GM12892 (cell line): ENCODE data around the gene PDZRN3.

Experiments used
- DNase-seq: peaks from one replicate; pipeline ENCODE4 v3.0.0; 2011; ENCODE audit not compliant: insufficient read length
- FAIRE-seq: peaks from 2 replicates; lab custom pipeline; 2011; peaks lifted over from hg19 to GRCh38; lab: Jason Lieb, UNC
- POLR2A ChIP-seq: IDR thresholded peaks from 2 replicates; pipeline ENCODE4 v1.6.1; 2011; ENCODE audit warnings: low read depth, low read length, control low read depth
- POLR2AphosphoS5 ChIP-seq: IDR thresholded peaks from 2 replicates; pipeline ENCODE4 v1.6.1; 2011; ENCODE audit warnings: low read depth, low read length, control low read depth
- TAF1 ChIP-seq: IDR thresholded peaks from 2 replicates; pipeline ENCODE4 v1.6.1; 2011; ENCODE audit warnings: low read depth, mild to moderate bottlenecking, control low read depth, low read length, borderline replicate concordance

The PDZRN3 gene

DNA sequence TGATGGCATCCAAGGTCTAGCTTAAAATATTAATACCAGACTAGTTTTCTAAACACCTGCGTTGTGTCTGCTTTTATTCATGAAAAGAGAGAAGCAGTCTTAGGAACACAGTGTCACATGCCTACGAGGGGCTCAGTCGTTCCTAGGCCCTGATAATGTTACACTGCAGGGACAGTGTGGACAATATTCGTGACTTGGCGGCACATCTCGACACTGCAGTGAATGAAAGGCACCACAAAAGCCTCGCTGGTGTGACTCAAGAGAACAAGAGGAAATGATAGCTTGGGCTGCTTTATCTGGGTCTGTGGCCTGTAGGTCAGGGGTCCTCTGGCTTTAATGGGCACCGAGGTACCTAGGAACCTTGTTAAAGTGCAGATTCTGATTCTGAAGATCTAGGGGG is 226.7 kb downstream of the PDZRN3 start:
- FAIRE-seq (no peak), DNase-seq (no peak)
- TF ChIP-seq POLR2AphosphoS5 (no peak), TAF1 (no peak), POLR2A (no peak)

DNA sequence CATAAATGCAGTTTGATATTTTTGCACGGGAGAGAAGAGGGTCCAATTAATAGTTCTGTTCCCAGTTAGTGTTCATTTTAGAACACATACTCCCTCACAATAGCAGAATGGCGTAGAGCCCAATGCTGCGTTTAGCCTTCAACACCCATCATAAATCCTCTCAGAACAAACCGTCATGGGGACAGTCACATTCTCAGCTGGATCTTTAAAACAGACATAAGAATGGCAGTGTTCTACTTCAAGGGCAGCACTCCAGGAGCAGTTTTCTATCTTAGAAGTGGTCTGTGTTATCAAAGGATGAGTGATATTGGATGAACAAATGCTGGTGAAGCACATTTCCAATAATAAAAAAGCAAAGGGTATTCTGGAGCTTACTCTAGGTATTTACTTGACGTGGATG is 230.5 kb downstream of the PDZRN3 start:
- no peak for TF ChIP-seq POLR2AphosphoS5
- no peak for TF ChIP-seq POLR2A
- TF ChIP-seq TAF1 = no peak
- FAIRE-seq (no peak), DNase-seq (no peak)

DNA sequence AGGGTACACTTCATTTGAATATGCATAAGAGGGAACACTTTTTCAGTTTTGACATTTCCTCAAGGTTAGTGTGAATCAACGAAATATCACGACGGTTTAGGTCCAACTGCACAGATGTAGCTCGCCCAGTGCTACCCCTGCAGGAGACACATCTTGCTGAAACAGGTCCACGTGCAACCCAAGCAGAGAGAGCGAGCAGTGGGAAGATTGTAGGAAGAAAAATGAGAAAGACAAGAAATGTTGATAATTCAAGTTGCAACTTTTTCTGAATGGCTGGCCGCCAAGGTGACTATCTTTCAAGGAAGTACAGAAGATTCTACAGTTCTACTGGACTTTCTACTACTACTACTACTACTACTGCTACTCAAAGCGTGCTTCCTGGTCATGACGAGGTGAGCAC is 231.7 kb downstream of the PDZRN3 start:
- DNase-seq (no peak), FAIRE-seq (no peak)
- no peak for TF ChIP-seq TAF1
- TF ChIP-seq POLR2A = no peak
- TF ChIP-seq POLR2AphosphoS5 = no peak

DNA sequence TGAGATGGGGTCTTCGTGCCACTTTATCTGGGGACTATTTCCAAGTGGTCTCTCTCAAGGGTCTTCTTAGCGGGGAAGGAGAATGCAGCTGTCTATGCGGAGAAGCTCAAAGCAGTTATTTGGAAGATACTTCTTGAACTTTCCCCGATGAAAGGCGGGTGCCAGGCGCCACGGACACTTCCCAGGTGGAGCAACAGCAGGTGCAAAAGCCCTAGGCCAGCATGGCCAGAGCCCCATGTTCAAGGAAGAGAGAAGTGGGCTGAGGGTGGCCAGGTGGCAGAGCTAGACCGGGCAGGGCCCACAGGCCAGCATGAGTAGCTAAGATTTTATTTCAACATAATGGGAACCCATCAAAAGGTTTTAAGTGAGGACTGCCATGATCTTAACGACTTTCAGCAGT is 232.8 kb downstream of the PDZRN3 start:
- TF ChIP-seq POLR2A (no peak), TAF1 (no peak)
- FAIRE-seq = no peak

DNA sequence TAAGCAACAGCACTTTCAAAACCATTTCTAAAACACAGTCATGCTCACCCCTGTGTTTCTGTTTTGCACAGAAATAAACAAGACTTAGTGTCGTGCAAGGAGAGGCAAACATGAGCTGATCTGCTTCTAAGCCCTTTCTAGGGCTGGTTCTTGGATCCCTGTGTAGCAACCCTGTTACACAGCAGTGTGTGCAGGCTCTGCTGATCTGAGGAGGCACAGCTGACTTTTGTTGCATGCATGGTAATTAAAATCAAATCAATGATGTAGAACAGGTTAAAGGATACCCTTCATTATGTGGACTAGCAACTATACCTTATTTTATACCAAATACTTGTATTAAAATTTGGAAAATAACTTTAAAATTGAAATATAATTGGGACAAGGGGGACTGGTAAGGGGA is 234.8 kb downstream of the PDZRN3 start:
- DNase-seq (no peak), FAIRE-seq (no peak)
- no peak for TF ChIP-seq POLR2A
- TF ChIP-seq POLR2AphosphoS5 = no peak
- TF ChIP-seq TAF1 = no peak

More for the DNA sequence above, 232.8 kb downstream of the PDZRN3 start:
- no peak for DNase-seq

DNA sequence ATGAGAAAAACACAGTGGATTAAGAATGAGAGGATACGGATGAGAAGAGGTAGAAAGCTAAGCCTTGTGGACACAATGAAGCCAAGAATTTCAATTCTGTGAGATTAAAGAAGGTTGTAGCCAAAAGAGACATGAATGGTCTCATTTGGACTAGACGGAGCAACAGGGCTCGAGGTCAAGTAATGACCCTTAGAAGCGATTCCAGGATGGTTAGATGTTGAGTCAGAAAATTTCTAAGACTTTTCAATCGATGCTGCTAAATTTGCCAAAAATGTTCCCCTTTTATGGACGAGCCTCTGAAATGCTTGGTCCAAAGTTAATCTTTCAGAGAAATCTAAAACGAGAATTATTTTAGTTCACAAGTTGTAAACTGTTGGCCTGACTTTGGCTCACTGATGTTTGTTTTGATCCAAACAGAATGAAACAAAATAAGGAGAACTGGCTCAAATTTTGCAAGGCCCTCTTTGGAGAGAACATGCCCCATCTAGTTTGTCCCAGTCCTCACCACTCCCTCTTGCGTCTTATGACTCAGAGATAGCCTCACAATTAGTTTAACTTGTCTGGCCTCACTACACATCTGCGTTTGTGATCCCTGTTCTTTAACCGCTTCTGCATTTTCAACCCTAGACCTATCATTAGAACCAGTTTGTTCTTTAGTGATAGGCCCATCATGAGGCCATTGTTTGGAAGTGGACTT is 235.5 kb downstream of the PDZRN3 start:
- FAIRE-seq (no peak), DNase-seq (no peak)
- TF ChIP-seq POLR2A (no peak), POLR2AphosphoS5 (no peak), TAF1 (no peak)

DNA sequence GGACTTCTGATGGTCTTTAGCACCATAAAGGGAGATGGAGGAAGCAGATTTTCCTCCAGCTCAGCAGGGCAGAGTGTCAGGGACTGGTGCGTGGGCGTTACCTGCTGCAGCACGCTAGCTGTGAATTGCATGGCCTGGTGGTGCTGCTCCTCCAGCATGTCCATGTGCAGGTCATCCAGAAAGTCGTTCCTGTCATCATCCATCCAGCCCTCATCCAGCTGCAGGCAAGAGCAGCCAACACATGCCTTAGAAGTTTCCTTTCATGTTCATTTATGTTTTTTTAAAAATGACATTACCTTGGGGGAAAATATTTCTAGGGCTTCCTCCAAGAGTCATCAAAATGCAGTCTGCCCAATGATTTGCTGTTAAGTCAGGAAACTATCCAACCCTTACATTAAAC is 239.2 kb downstream of the PDZRN3 start:
- TF ChIP-seq TAF1 = no peak
- TF ChIP-seq POLR2AphosphoS5 = no peak
- TF ChIP-seq POLR2A = no peak
- no peak for FAIRE-seq
- no peak for DNase-seq

DNA sequence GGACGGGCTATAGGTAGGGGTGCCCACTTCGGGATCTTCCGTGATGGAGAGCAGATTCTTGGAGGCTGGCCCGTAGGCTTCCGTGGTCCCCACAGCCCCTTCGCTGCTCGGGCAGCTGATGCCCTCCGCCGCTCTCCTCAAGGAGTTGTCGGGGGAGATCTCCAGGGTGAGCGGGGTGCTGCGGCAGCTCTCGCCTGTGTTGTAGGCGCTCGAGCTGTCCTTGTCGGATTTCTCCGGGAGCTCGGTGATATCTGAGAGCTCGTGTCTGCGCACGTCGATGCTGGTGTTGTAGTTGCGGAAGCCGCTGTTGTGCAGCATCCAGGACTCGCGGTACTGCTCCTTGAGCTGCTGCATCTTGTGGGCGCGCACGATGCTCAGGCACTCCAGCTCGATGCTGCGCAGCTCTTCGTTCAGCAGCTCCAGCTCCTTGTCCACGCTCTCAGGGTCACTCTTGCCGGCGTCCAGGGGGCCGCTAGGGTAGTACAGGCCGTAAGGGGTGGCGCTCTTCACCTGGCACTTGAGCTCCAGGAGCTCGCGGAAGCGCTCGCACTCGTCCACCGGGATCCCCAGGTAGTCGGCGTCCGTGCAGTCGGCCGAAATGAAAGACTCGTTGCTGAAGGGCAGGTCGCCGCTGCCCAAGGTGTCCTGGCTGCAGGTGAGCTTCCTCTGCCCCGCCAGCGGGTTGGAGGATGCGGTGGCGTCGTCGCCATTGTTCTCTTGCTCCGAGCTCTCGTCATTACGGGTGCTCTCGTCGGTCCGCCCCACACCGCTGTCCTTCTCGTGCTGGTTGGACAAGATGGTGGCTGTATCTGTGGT is 240.4 kb downstream of the PDZRN3 start:
- no peak for TF ChIP-seq POLR2AphosphoS5
- no peak for TF ChIP-seq POLR2A
- TF ChIP-seq TAF1 = no peak
- DNase-seq = no peak
- FAIRE-seq = no peak

DNA sequence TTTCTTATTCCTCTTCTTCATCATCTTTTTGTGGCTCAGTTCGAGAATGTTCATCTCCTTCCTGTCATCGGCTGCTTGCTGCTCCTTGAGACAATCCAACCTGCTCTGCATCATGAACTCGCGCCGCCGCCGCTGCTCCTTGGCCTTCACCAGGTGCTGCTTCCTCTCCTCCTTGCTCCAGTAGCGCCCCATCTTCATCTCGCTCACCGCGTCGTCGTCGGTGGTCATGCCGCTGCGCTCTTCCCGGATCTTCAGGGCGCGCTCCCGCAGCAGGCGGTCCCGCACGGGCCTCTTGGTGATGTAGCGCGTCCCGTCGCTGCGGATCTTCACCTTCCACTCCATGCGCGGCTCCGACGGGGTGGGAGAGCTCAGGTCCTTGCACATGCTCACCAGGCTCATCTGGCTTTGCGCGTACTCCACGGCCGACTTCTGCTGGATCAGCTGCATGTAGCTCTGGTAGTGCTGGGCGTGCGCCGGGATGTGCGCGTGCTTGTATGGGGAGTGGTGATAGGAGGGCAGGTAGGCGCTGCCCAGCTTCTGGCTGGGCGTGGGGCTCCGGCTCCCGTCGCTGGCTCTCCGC is 241.2 kb downstream of the PDZRN3 start:
- FAIRE-seq (no peak), DNase-seq (no peak)
- TF ChIP-seq POLR2AphosphoS5 = no peak
- TF ChIP-seq TAF1 = no peak
- no peak for TF ChIP-seq POLR2A

DNA sequence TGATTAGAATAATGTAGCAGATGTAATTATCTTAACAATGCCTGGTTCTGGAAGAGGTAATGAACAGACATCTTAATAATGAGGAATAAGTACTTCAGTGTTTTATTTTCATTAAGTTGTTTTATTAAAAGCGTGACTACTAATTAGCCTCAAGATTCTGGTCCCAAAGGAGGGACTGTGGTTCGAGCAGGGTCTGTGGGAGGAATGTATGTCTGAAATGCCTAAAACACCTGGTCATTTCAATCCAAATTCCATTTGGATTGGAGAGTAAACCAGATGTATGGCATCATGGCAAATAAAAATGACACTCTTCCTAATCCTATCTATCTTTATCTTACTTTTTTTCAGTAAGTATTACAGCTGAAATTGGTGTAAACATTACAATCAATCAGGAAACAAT is 243.2 kb downstream of the PDZRN3 start:
- no peak for FAIRE-seq
- no peak for DNase-seq
- TF ChIP-seq POLR2AphosphoS5 (no peak), POLR2A (no peak), TAF1 (no peak)

DNA sequence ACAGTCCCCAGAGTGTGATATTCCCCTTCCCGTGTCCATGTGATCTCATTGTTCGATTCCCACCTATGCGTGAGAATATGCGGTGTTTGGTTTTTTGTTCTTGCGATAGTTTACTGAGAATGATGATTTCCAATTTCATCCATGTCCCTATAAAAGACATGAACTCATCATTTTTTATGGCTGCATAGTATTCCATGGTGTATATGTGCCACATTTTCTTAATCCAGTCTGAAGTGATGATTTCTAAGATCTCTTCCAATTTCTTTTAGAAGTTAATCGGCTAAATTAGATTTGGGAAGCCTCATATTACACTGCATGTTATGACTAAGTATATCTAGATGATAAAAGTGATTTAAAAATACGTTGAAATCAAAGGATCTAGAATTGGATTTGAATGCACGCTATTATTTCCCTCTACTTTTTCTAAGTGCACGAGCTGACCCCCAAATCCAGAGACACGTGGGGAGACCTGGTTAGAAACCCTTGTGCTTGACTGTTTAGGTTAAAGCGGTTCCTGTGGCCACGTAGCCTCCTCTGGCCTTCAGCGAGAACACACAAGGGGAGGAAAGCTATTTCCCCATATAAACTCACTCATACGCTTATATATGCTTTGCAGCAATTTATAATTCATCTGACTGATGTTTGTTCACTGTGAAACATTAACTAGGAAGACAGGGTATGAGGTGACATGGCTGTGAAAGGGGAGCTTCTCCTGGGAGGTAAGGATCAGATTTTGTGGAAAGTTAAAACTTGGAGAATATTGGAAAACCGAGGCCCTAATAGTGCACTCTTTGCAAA is 243.8 kb downstream of the PDZRN3 start:
- DNase-seq (no peak), FAIRE-seq (no peak)
- TF ChIP-seq TAF1 (no peak), POLR2A (no peak), POLR2AphosphoS5 (no peak)
